ENCODE measurements around the gene ZC3H4. TPM values are rescaled to one million over a fixed set of nuclear protein-coding genes. Genes with fewer than 3 reads are reported as not detected.
"Not testable (repeated sequence)": the region's sequence is repeated elsewhere in the genome, so short reads cannot be mapped to it uniquely, and the experiment has no call there.

ZC3H4 gene
- total RNA-seq, 1 donor from 2014 or later = 43.5 TPM

DNA sequence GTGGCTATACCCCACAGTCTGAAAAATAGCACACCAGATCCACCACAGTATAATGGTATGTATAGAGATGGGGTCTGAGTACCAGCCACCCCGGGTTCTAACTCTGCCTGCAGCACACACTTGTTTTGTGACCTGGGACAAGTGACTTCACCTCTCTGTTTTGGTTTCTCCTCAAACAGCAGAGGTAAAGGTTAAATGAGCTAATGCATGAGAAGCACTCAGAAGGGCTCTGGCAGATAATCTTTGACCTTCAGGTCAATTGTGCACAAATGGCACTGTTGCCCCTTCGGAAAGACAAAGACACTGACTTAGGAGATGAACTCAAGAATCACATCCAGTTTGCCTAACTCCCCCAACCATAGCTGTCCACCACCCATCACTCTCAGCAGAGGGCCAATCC, 7.7 kb downstream of the ZC3H4 start:
- Mint-ChIP-seq H3K27ac (ENCODE audit: unreplicated experiment) (no peak overlapping the region), H3K4me3 (ENCODE audit: unreplicated experiment) (no peak overlapping the region), H3K36me3 (ENCODE audit: low read depth) (peaks cover 11% of the 10 kb centered on the region), H3K9me3 (ENCODE audit: low read depth) (no peaks in the 10 kb centered on the region), H3K4me1 (ENCODE audit: low read depth) (peaks cover 64% of the 10 kb centered on the region), H3K27me3 (ENCODE audit: low read depth) (no peaks in the 10 kb centered on the region)
- TF ChIP-seq, protein P1, sequence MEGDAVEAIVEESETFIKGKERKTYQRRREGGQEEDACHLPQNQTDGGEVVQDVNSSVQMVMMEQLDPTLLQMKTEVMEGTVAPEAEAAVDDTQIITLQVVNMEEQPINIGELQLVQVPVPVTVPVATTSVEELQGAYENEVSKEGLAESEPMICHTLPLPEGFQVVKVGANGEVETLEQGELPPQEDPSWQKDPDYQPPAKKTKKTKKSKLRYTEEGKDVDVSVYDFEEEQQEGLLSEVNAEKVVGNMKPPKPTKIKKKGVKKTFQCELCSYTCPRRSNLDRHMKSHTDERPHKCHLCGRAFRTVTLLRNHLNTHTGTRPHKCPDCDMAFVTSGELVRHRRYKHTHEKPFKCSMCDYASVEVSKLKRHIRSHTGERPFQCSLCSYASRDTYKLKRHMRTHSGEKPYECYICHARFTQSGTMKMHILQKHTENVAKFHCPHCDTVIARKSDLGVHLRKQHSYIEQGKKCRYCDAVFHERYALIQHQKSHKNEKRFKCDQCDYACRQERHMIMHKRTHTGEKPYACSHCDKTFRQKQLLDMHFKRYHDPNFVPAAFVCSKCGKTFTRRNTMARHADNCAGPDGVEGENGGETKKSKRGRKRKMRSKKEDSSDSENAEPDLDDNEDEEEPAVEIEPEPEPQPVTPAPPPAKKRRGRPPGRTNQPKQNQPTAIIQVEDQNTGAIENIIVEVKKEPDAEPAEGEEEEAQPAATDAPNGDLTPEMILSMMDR (IDR thresholded peaks at IDR 0.05) = no peak
- no peak for DNase-seq (ENCODE audit: low spot score)

DNA sequence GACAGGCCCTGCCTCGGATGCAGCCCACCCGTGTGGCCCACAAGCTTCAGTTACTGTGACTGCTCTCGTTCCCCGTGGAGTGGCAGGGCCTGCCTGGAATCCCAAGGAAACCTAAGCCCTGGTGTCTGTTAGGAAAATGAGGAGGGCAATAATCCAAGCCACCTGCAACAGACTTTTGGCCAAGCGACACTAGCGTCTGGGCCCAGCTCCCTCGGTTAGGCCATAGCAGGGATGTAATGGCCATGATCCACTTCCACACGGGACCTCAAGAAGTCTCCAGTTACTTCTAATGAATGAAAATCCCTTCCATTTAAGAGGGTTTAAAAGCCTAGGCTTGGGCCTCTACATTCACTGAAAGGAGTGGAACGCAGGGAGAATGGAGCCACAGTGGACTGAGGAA, 8.9 kb downstream of the ZC3H4 start:
- no peak for DNase-seq (ENCODE audit: low spot score)
- TF ChIP-seq, protein P1 (IDR thresholded peaks at IDR 0.05) = no peak
- Mint-ChIP-seq H3K27ac (ENCODE audit: unreplicated experiment) (no peak overlapping the region), H3K4me1 (ENCODE audit: low read depth) (peaks cover 60% of the 10 kb centered on the region), H3K9me3 (ENCODE audit: low read depth) (no peaks in the 10 kb centered on the region), H3K27me3 (ENCODE audit: low read depth) (no peaks in the 10 kb centered on the region), H3K4me3 (ENCODE audit: unreplicated experiment) (no peak overlapping the region), H3K36me3 (ENCODE audit: low read depth) (peaks cover 4% of the 10 kb centered on the region)

DNA sequence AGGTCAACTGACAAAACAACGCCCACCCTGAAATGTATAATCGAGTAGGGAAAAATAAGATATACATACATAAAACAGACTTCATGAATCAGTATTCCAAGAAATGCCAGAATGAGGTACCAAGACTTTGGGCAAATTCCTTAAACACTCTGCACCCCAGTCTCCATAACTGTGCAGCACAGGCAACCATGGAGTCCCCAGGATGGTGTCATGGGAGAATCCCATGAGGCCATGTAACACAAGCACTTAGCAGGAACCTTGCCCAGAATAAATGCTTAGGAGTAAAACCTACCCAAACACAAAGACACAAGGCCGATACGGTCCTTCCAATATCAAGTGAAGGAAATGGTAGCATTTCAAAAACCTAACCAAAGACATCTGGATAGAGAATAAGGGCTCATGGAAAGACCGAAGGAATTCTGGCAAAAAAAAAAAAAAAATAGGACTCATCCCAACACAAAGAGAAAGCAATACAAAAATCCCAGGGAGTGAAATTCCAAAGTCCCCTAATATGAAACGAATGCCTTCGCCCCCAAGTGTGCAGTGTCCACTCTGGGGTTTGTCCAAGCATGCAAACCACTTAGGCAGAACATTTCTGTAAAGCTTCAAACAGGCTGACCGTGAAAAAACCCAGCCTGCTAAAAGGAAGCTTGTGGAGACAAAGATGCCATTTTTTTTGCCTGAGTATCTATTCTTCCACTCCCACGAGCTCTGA, 11.1 kb downstream of the ZC3H4 start:
- Mint-ChIP-seq H3K27me3 (ENCODE audit: low read depth) (no peaks in the 10 kb centered on the region), H3K36me3 (ENCODE audit: low read depth) (peaks cover 3% of the 10 kb centered on the region)

DNA sequence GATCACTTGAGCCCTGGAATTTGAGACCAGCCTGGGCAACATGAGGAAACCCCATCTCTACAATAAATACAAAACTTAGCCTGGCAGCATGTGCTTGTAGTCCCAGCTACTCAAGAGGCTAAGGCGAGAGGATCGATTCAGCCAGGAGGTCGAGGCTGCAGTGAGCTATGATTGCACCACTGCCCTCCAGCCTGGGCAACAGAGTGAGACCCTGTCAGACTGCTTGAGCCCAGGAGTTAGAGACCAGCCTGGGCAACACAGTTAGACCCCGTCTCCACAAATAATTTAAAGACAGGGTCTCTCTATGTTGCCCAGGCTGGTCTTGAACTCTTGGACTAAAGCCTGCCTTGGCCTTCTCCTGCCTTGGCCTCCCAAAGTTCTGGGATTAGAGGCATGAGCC, 12.5 kb downstream of the ZC3H4 start:
- not testable (repeated sequence) for H3K27ac Mint-ChIP-seq (ENCODE audit: unreplicated experiment)
- H3K4me1 Mint-ChIP-seq (ENCODE audit: low read depth) = peaks cover 47% of the 10 kb centered on the region

More for the DNA sequence above, 11.1 kb downstream of the ZC3H4 start:
- Mint-ChIP-seq H3K4me1 (ENCODE audit: low read depth) (peaks cover 48% of the 10 kb centered on the region), H3K9me3 (ENCODE audit: low read depth) (no peaks in the 10 kb centered on the region), H3K4me3 (ENCODE audit: unreplicated experiment) (no peak overlapping the region), H3K27ac (ENCODE audit: unreplicated experiment) (peak overlapping the region; percentile 49)
- no peak for DNase-seq (ENCODE audit: low spot score)
- TF ChIP-seq, protein P1 (IDR thresholded peaks at IDR 0.05) = no peak

DNA sequence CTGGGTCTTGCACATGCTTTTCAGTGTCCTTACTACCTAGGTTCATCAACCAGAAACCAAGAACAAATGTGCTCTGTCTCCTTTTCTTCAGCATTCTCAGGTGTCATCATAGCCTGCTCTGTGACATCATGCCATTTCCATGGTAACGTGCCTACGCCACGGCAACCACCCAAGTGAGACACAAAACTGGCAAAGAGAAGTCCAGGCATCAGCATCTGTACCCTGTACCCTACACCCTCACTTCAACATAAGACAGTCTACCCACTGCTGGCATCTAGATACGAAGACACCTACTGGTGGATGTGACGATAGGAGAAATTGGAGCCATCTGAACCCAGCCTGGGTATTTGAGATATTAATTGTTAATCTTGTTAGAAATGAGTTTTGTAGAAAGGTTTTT, 13.3 kb downstream of the ZC3H4 start:
- DNase-seq (ENCODE audit: low spot score) = no peak
- TF ChIP-seq, protein P1 (IDR thresholded peaks at IDR 0.05) = no peak
- no peaks in the 10 kb centered on the region for H3K9me3 Mint-ChIP-seq (ENCODE audit: low read depth)
- peaks cover 2% of the 10 kb centered on the region for H3K36me3 Mint-ChIP-seq (ENCODE audit: low read depth)
- peaks cover 50% of the 10 kb centered on the region for H3K4me1 Mint-ChIP-seq (ENCODE audit: low read depth)
- no peaks in the 10 kb centered on the region for H3K27me3 Mint-ChIP-seq (ENCODE audit: low read depth)
- H3K27ac Mint-ChIP-seq (ENCODE audit: unreplicated experiment) = no peak overlapping the region
- H3K4me3 Mint-ChIP-seq (ENCODE audit: unreplicated experiment) = no peak overlapping the region

More for the DNA sequence above, 12.5 kb downstream of the ZC3H4 start:
- not testable (repeated sequence) for H3K36me3 Mint-ChIP-seq (ENCODE audit: low read depth); H3K9me3 Mint-ChIP-seq (ENCODE audit: low read depth); H3K4me3 Mint-ChIP-seq (ENCODE audit: unreplicated experiment); H3K27me3 Mint-ChIP-seq (ENCODE audit: low read depth)
- DNase-seq (ENCODE audit: low spot score) = peak; percentile 30

DNA sequence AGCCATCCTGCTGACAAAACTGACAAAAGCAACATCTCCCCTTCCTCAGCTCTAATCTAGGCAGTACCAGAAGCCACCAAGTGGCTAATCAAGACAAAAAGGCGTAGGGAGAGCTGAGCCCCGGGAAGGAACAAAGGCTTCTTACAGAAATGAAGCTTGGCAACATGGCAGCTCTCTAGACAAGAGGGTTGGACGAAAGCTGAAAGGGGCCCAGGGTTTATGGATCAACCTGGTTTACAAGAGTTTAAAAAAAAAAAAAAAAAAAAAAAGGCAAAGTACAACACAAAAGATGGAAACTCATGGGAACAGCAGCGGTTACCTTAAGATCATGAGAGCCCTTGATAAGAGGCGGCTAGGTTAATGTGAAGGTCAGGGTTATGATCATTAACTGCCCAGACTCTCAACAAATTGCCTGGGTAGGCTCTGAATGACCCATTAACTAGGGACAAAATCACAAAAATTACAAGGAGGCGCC, 14.0 kb downstream of the ZC3H4 start:
- H3K4me3 Mint-ChIP-seq (ENCODE audit: unreplicated experiment) = no peak overlapping the region

More for the DNA sequence above, 14.0 kb downstream of the ZC3H4 start:
- Mint-ChIP-seq H3K27ac (ENCODE audit: unreplicated experiment) (no peak overlapping the region), H3K9me3 (ENCODE audit: low read depth) (no peaks in the 10 kb centered on the region), H3K4me1 (ENCODE audit: low read depth) (peaks cover 52% of the 10 kb centered on the region), H3K36me3 (ENCODE audit: low read depth) (peaks cover 2% of the 10 kb centered on the region), H3K27me3 (ENCODE audit: low read depth) (no peaks in the 10 kb centered on the region)
- TF ChIP-seq, protein P1 (IDR thresholded peaks at IDR 0.05) = no peak
- DNase-seq (ENCODE audit: low spot score) = no peak

All from chondrocyte (in vitro differentiated cells).